Thoracic aorta (tissue), 2 donors: ENCODE results near the gene LENEP. TPM values are rescaled to one million over a fixed set of nuclear protein-coding genes. Genes with fewer than 3 reads are reported as not detected.
A peak's percentile ranks its signal among the peaks of the same experiment; 100 is the strongest.

ENCODE experiments used
- ATAC-seq: fragments of 150-250 bp; one replicate; pipeline ENCODE4 v1.8.0; 2017; ENCODE audit warnings: low read depth; ENCODE audit not compliant: insufficient number of reproducible peaks, low FRiP score
- DNase-seq: peaks from one replicate; pipeline ENCODE4 v3.0.0-alpha.2; 2020; ENCODE audit warnings: low spot score
- H3K27ac ChIP-seq, 2 donors: fragments of 200-600 bp; sonication (generic); 1 replicate in 1 of 2; 2 replicates in 1 of 2; pipeline ENCODE4 v1.5.1; 2016; ENCODE audit warnings: mild to moderate bottlenecking in 2 of 2, moderate library complexity in 2 of 2
- H3K27me3 ChIP-seq: fragments of 200-600 bp; sonication (generic); replicated peaks from 2 replicates; pipeline ENCODE4 v1.6.0; 2016; ENCODE audit warnings: mild to moderate bottlenecking; ENCODE audit not compliant: insufficient read depth
- H3K36me3 ChIP-seq: fragments of 200-600 bp; sonication (generic); one replicate; pipeline ENCODE4 v1.5.1; 2016
- H3K4me1 ChIP-seq, 2 donors: fragments of 200-600 bp; sonication (generic); 1 replicate in 1 of 2; 2 replicates in 1 of 2; pipeline versions ENCODE4 v1.5.1 to v1.6.0; 2016; ENCODE audit warnings: low read depth in 2 of 2, mild to moderate bottlenecking in 1 of 2; ENCODE audit not compliant: control insufficient read depth in 1 of 2
- H3K4me3 ChIP-seq: fragments of 200-600 bp; sonication (generic); 2 replicates; pipeline ENCODE4 v1.5.1; 2016; ENCODE audit warnings: mild to moderate bottlenecking
- H3K9me3 ChIP-seq: fragments of 200-600 bp; sonication (generic); 2 replicates; pipeline ENCODE4 v1.5.1; 2016
- CTCF ChIP-seq: fragments of 200-600 bp; sonication (generic); IDR thresholded peaks from one replicate; pipeline ENCODE4 v1.5.1; 2019; ENCODE audit warnings: antibody characterized with exemption
- total RNA-seq, 2 donors: library from RNA; depleted of rRNA; stranded (reverse); fragments of >200 nt; gene quantifications; one replicate each; pipeline versions ENCODE4 v1.1.0 to v1.2.3, GENCODE V29; 2016

LENEP gene
- total RNA-seq, 2 donors from 2014 or later = not detected

GRCh38 chr1:155006601-155007101 is 13.3 kb downstream of the LENEP start:
- H3K4me1 ChIP-seq = peaks cover 52 to 64% of the 10 kb centered on the region in 2 donors
- ATAC-seq (no peak), DNase-seq (no peak)
- no peak for TF ChIP-seq CTCF
- peak overlapping the region; percentile 92 to 99 for H3K27ac ChIP-seq
- peak overlapping the region; percentile 23 for H3K4me3 ChIP-seq
- peaks cover 3% of the 10 kb centered on the region for H3K36me3 ChIP-seq
- no peaks in the 10 kb centered on the region for H3K27me3 ChIP-seq
- no peaks in the 10 kb centered on the region for H3K9me3 ChIP-seq

DNA sequence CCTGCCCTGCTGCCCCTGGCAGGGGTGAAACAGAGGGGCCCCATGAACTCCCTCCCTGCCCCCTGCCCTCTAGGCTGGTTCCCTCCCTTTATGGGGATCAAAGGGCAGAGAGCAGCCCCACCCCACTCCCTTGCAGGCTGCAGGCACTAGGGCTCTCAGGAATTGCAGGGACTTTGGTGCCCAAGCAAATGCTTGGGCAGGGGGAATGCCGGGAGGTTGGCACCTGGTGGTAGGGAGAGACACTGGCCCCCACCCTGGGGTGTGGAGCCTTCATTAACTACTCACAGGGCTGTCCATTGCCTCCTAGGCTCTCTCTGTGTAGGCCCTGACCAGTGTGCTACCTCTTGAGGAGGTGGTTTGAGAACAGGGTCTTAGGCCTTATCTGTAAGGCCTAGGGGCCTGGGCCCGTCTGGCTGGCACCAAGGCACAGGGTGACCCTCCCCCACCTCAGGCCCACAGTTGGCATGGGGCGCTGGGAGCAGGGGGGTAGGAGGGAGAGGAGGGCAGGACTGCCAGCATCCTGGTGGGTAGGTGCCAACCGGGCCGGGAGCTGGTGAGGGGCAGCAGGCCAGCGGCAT is 14.0 kb downstream of the LENEP start:
- DNase-seq (no peak), ATAC-seq (no peak)
- Histone ChIP-seq H3K4me3 (peak overlapping the region; percentile 53), H3K27ac (peak overlapping the region; percentile 65 to 99), H3K4me1 (peaks cover 59 to 71% of the 10 kb centered on the region in 2 donors), H3K27me3 (no peaks in the 10 kb centered on the region), H3K9me3 (no peaks in the 10 kb centered on the region), H3K36me3 (peaks cover 3% of the 10 kb centered on the region)
- no peak for TF ChIP-seq CTCF

DNA sequence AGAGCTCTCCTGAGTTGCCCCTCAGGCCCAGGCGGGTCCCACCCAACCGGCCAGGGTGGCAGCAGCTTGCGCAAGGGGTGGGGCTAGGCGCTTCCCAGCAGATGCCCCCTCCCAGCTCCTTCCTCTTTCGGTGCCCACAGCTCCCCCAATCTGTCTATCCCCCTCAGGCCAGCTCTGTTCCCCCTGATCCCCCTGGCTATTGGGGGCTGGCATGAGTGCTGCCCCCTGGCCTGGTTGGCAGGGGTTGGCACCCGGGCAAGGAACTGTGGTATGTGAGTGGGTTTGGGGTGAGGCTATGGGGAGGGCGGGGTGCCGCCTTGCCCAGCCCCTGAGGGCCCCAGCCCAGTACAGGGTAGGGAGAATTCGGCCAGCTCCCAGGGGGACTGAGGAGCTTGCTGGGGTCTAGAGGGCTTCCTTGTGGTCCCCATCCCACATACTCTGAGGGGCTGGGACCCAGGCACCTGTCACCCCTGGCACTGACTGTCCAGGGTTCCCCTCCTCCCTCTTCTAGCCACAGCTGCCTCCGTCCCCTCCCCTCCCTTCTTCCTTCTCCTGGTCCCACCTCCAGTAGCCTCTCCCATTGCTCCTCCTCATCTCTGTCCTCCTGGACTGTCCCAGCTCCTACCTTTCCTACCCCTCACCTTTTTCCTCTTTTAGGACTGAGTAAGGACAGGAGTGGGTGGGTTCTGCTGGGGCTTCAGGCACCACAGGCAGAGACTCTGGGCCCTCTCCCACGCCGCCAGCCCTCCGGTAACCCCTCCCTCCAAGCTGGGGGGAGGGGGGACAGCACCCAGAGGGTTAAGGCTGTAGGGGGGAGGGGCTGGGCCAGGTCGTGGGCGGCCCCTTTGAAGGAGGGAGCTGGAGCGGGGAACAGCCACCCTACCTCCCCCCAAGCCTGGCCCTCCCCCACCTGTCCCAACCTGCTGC is 14.9 kb downstream of the LENEP start:
- H3K27me3 ChIP-seq = no peaks in the 10 kb centered on the region
- no peak for TF ChIP-seq CTCF
- H3K9me3 ChIP-seq = no peaks in the 10 kb centered on the region
- ATAC-seq (no peak), DNase-seq (no peak)
- peaks cover 61 to 75% of the 10 kb centered on the region in 2 donors for H3K4me1 ChIP-seq
- H3K4me3 ChIP-seq = peak overlapping the region; percentile 53
- H3K27ac ChIP-seq = peak overlapping the region; percentile 65 to 99
- H3K36me3 ChIP-seq = peaks cover 3% of the 10 kb centered on the region

DNA sequence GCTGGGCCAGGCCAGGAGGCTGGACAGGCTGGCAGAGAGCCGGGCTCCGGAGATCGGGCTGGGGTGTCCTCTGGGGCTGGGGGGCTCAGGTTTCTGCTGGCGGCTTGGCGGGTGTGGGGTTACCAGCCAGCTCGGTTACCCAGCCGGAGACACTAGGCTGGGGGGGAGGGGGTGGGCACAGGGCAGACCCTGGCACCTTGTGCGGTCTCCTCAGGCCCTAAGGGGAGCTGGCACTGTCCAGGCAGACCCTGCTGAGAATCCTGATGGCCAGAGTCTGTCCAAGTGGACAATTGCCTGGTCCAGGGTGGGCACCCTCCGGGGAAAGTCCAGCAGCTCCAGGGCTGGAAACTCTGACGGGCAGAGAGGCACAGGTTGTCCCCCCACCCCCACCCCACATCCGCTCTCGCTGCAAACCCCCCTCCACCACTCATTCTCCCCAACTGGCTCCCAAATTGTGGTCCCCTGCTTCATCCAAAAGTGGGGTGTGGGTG is 15.9 kb downstream of the LENEP start:
- Histone ChIP-seq H3K4me1 (peaks cover 60 to 71% of the 10 kb centered on the region in 2 donors), H3K4me3 (peak overlapping the region; percentile 53), H3K36me3 (peaks cover 3% of the 10 kb centered on the region), H3K27ac (no peak overlapping the region), H3K27me3 (no peaks in the 10 kb centered on the region), H3K9me3 (no peaks in the 10 kb centered on the region)
- no peak for DNase-seq
- no peak for TF ChIP-seq CTCF
- ATAC-seq = no peak

- no peak for TF ChIP-seq CTCF
- DNase-seq (no peak), ATAC-seq (no peak)
- peak overlapping the region; percentile 11 for H3K4me3 ChIP-seq
- H3K27me3 ChIP-seq = no peaks in the 10 kb centered on the region
- no peaks in the 10 kb centered on the region for H3K9me3 ChIP-seq
- H3K4me1 ChIP-seq = peaks cover 55 to 67% of the 10 kb centered on the region in 2 donors
- H3K27ac ChIP-seq = no peak overlapping the region
- H3K36me3 ChIP-seq = peaks cover 3% of the 10 kb centered on the region
These were observed 16.4 kb downstream of the LENEP start for GRCh38 chr1:155009742-155010141.
